Upper lobe of left lung (tissue), 4 donors: ENCODE results near the gene DHRS2.

Source experiments
- EP300 ChIP-seq, 4 donors: sonication (generic); formaldehyde crosslinking; IDR thresholded peaks; one replicate each; pipeline ENCODE4 v1.5.1; 2017; ENCODE audit warnings: antibody characterized with exemption in 4 of 4, control low read depth in 2 of 4
- POLR2A ChIP-seq, 4 donors: fragments of 450-650 bp; IDR thresholded peaks; one replicate each; pipeline ENCODE4 v1.5.1; 2016 to 2017; ENCODE audit warnings: antibody characterized with exemption in 4 of 4, mild to moderate bottlenecking in 2 of 4
- POLR2AphosphoS5 ChIP-seq, 2 donors: sonication (generic); formaldehyde crosslinking; IDR thresholded peaks; one replicate each; pipeline ENCODE4 v1.5.1; 2017; ENCODE audit warnings: antibody characterized with exemption in 2 of 2
- TF ChIP-seq, protein P1 (sequence below), 6 experiments: fragments of 450-650 bp in 4 of 6; fragments of 200-600 bp in 2 of 6; sonication (generic) in 2 of 6; IDR thresholded peaks; one replicate each; pipeline ENCODE4 v1.5.1; 2016 to 2019; ENCODE audit warnings: antibody characterized with exemption in 6 of 6

DNA sequence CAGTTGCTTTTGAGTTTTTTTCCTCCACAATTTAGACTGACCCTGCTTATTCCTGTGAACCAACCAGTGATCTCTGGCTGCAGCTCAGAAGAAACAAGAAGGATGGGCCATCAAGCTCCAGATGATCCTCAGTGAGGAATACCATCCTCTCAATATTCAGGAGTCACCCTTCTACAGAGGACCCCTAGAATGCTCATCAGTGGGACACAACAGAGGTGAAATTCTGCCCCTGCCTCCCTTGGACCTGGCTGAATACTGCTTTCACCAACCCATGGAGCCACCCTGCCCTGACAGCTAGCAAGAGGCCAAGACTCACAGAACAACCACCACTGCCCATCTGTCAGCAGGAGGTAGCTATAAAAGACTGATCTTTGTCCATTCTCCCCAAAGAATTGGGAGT is 9.2 kb upstream of the DHRS2 start:
- TF ChIP-seq, protein P1, sequence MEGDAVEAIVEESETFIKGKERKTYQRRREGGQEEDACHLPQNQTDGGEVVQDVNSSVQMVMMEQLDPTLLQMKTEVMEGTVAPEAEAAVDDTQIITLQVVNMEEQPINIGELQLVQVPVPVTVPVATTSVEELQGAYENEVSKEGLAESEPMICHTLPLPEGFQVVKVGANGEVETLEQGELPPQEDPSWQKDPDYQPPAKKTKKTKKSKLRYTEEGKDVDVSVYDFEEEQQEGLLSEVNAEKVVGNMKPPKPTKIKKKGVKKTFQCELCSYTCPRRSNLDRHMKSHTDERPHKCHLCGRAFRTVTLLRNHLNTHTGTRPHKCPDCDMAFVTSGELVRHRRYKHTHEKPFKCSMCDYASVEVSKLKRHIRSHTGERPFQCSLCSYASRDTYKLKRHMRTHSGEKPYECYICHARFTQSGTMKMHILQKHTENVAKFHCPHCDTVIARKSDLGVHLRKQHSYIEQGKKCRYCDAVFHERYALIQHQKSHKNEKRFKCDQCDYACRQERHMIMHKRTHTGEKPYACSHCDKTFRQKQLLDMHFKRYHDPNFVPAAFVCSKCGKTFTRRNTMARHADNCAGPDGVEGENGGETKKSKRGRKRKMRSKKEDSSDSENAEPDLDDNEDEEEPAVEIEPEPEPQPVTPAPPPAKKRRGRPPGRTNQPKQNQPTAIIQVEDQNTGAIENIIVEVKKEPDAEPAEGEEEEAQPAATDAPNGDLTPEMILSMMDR (IDR thresholded peaks at IDR 0.05), result no peak
- TF ChIP-seq POLR2AphosphoS5 (IDR thresholded peaks at IDR 0.05) (no peak), POLR2A (IDR thresholded peaks at IDR 0.05) (no peak), EP300 (IDR thresholded peaks at IDR 0.05) (no peak)
